Activated CD8-positive, alpha-beta T cell treated with anti-CD3 and anti-CD28 coated beads for 36 hours (primary cell): ENCODE results near the gene HCFC1. TPM values are rescaled to one million over a fixed set of nuclear protein-coding genes. Genes with fewer than 3 reads are reported as not detected.
A peak's percentile ranks its signal among the peaks of the same experiment; 100 is the strongest.

Experiments used
- ATAC-seq: fragments of 200-7000 bp; cut with Tn5 transposase; one replicate; pipeline ENCODE4 v1.10.0; 2021; ENCODE audit warnings: mild to moderate bottlenecking, moderate library complexity
- CTCF ChIA-PET: fragments of 350-600 bp; sonication (Branson Sonifier 250); formaldehyde crosslinking; loops from one replicate; lab custom pipeline; 2021; ENCODE audit warnings: antibody characterized with exemption; lab: Charles Lee
- POLR2A ChIA-PET: fragments of 350-600 bp; sonication (Branson Sonifier 250); formaldehyde crosslinking; loops from one replicate; lab custom pipeline; 2021; ENCODE audit warnings: antibody characterized with exemption; lab: Charles Lee
- DNase-seq: peaks from one replicate; pipeline ENCODE4 v3.0.0-alpha.2; 2020
- H3K27ac Mint-ChIP-seq: one replicate; pipeline ENCODE4 v1.8.0; 2021; ENCODE audit warnings: mild to moderate bottlenecking, mixed read lengths
- H3K27me3 Mint-ChIP-seq: one replicate; pipeline ENCODE4 v1.8.0; 2021; ENCODE audit warnings: mixed read lengths
- H3K36me3 Mint-ChIP-seq: one replicate; pipeline ENCODE4 v1.8.0; 2021; ENCODE audit warnings: low read depth, mixed read lengths
- H3K4me1 Mint-ChIP-seq: one replicate; pipeline ENCODE4 v1.8.0; 2021; ENCODE audit warnings: low read depth, mixed read lengths
- H3K4me3 Mint-ChIP-seq: one replicate; pipeline ENCODE4 v1.8.0; 2021; ENCODE audit warnings: mild to moderate bottlenecking, moderate library complexity, mixed read lengths
- H3K9me3 Mint-ChIP-seq: one replicate; pipeline ENCODE4 v1.8.0; 2021; ENCODE audit warnings: mixed read lengths
- intact Hi-C: fragments of 100-400 bp; cut with micrococcal nuclease; formaldehyde crosslinking; loops from one replicate; pipeline ENCODE4 v1.10.0; 2022
- total RNA-seq, 2 experiments: library from RNA; stranded (reverse); gene quantifications; one replicate each; pipeline ENCODE4 v1.2.3, GENCODE V29; 2021
- TF ChIP-seq, protein P1 (sequence below): fragments of 200-600 bp; IDR thresholded peaks from one replicate; pipeline ENCODE4 v1.8.0; 2022; ENCODE audit warnings: antibody characterized with exemption, mild to moderate bottlenecking

HCFC1 gene
- total RNA-seq, 2 experiments from 2014 or later, result 115 to 116 TPM

DNA sequence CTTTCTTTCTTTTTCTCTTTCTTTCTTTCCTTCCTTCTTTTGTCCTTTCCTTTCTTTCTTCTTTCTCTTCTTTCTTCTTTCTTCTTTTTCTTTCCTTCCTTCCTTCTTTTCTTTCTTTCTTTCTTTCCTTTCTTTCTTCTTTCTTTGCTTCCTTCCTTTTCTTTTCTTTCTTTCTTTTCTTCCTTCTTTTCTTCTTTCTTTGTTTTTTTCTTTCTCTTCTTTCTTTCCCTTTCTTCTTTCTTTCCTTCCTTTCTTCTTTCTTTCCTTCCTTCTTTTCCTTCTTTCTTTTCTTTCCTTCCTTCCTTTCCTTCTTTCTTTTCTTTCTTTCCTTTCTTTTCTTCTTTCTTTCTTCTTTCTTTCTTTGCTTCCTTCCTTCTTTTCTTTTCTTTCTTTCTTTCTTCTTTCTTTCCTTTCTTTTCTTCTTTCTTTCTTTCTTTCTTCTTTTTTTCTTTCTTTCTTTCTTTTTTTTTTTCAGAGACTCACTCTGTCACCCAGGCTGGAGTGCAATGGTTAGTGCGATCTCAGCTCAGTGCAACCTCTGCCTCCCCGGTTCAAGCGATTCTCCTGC, 19.5 kb upstream of the HCFC1 start:
- intact Hi-C loops, result no loop called here
- peaks cover 21% of the 10 kb centered on the region for H3K4me1 Mint-ChIP-seq
- TF ChIP-seq, protein P1, sequence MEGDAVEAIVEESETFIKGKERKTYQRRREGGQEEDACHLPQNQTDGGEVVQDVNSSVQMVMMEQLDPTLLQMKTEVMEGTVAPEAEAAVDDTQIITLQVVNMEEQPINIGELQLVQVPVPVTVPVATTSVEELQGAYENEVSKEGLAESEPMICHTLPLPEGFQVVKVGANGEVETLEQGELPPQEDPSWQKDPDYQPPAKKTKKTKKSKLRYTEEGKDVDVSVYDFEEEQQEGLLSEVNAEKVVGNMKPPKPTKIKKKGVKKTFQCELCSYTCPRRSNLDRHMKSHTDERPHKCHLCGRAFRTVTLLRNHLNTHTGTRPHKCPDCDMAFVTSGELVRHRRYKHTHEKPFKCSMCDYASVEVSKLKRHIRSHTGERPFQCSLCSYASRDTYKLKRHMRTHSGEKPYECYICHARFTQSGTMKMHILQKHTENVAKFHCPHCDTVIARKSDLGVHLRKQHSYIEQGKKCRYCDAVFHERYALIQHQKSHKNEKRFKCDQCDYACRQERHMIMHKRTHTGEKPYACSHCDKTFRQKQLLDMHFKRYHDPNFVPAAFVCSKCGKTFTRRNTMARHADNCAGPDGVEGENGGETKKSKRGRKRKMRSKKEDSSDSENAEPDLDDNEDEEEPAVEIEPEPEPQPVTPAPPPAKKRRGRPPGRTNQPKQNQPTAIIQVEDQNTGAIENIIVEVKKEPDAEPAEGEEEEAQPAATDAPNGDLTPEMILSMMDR, result peak; percentile 28
- ATAC-seq, result no peak
- no peaks in the 10 kb centered on the region for H3K9me3 Mint-ChIP-seq
- H3K27ac Mint-ChIP-seq, result peak overlapping the region; percentile 71
- POLR2A ChIA-PET, result no interaction called here
- H3K4me3 Mint-ChIP-seq, result no peak overlapping the region
- H3K27me3 Mint-ChIP-seq, result no peaks in the 10 kb centered on the region
- DNase-seq, result no peak
- CTCF ChIA-PET, result no interaction called here
- H3K36me3 Mint-ChIP-seq, result no peaks in the 10 kb centered on the region

DNA sequence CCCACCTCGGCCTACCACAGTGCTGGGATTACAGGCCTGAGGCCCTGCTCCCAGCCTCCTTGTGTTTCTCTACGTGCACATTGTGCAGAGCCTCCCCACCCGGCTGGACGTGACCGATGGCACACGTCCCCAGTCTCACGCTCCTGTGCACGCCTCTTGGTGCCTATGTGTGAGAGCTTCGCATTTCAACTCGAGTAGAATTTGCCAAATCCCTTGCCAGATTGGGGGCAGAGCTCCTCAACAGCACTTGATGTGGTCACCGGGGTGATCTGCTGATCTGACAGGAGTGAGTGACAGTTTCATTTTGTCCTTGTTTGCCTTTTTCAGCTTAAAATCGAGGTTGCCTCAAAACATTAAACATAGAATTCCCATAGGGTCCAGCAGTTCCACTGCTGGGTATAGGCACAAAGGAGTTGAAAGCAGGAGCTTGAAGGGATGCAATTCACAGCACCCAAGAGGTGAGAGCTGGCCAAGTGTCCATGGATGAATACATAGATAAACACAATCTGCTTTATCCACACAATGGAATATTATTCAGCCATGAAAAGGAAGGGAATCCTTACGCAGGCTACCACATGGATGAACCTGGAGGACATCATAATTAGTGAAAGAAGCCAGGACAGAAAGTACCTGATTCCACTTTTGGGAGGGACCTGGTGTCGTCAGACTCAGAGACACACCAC, 18.5 kb upstream of the HCFC1 start:
- ChIA-PET POLR2A (interaction anchor here (1.1 to 1.4 kb wide), 3 partner anchors 16 to 21 kb away, joined by 3 to 8 read pairs (median 4); partner anchors contain the start of gene HCFC1), CTCF (interaction anchor here (1.1 to 1.2 kb wide), 2 partner anchors 9 to 23 kb away, joined by 3 to 4 read pairs; no protein-coding TSS in a partner anchor)
- TF ChIP-seq, protein P1, result no peak
- intact Hi-C loops, result no loop called here
- Mint-ChIP-seq H3K36me3 (no peaks in the 10 kb centered on the region), H3K9me3 (no peaks in the 10 kb centered on the region), H3K27me3 (no peaks in the 10 kb centered on the region), H3K4me3 (peak overlapping the region; percentile 42), H3K4me1 (peaks cover 21% of the 10 kb centered on the region), H3K27ac (peak overlapping the region; percentile 83)
- ATAC-seq (peak; percentile 46), DNase-seq (peak; percentile 65)

DNA sequence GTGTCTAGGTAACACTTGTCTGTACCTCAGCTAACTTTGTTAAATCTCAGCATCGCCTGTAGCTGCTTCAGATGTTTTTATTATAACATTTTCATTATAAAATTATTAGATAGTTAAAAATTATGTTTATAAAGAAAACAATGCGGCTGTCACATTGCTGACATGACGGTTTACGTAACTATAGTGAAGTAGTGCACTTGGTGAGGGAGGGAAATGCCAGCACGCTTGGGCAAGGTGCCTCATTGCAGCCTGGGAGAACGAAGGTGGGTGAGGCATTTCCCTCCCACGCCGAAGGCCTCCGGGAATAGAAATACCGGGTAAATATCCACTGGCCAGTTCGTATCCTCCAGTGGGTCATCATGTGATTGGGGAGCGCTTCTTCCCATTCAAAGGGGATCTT, 16.9 kb upstream of the HCFC1 start:
- intact Hi-C loops, result no loop called here
- no peak for DNase-seq
- H3K36me3 Mint-ChIP-seq, result peaks cover 2% of the 10 kb centered on the region
- no peak for ATAC-seq
- TF ChIP-seq, protein P1, result no peak
- POLR2A ChIA-PET, result interaction anchor here (1.6 kb wide), 1 partner anchor 16 kb away, joined by 3 read pairs; the partner anchor contains the start of gene TMEM187
- H3K27ac Mint-ChIP-seq, result peak overlapping the region; percentile 46
- CTCF ChIA-PET, result no interaction called here
- H3K4me1 Mint-ChIP-seq, result peaks cover 33% of the 10 kb centered on the region
- H3K9me3 Mint-ChIP-seq, result no peaks in the 10 kb centered on the region
- H3K4me3 Mint-ChIP-seq, result no peak overlapping the region
- H3K27me3 Mint-ChIP-seq, result no peaks in the 10 kb centered on the region

DNA sequence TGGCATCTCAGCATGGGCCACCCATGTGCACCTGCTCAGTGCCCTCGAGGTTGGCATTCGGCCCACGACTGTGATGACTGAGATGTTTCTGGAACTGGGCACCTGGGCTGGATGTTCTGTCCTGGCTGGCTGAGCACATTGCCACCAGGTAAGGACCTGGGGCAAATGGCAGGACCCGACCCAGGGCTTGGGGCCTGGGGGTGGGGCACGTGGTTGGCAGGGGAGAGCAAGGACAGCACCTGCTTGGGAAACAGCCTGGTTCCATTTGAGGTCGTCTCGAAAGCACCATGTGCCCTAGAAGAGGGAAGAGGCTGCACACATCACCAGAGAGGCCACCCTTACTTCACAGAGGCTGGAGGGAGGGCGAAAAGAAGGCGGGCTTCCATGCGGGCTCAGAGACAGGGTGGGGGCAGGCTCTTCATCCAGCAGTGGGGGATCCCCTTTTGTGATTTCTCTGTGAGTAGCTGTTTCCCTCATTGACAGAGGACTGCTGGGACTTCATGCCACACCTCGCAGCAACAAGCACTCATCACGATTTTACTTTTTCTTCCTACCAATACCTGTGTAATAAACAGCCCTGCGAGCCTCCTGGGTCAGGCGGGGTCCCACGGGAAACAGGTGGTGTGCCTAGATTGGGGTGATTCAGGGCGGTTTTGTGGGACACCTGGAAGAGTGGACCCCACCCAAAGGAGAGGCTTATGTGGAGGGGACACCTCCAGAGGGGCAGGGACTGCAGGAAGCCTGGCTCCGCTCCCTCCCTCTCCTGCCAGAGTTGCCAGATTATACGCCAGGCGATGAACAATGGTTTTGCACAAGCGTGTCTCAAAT, 12.9 kb upstream of the HCFC1 start:
- peak; percentile 70 for ATAC-seq
- ChIA-PET CTCF (no interaction called here), POLR2A (interaction anchor here (0.6 to 3.6 kb wide), 6 partner anchors 12 to 1082 kb away, joined by 3 to 23 read pairs (median 4); partner anchors contain the start of genes ARHGAP4, HCFC1 and TMEM187)
- no peaks in the 10 kb centered on the region for H3K9me3 Mint-ChIP-seq
- peak overlapping the region; percentile 82 for H3K4me3 Mint-ChIP-seq
- TF ChIP-seq, protein P1, result no peak
- peak; percentile 82 for DNase-seq
- H3K27me3 Mint-ChIP-seq, result no peaks in the 10 kb centered on the region
- H3K4me1 Mint-ChIP-seq, result peaks cover 50% of the 10 kb centered on the region
- peak overlapping the region; percentile 99 for H3K27ac Mint-ChIP-seq
- H3K36me3 Mint-ChIP-seq, result peaks cover 11% of the 10 kb centered on the region
- intact Hi-C loops, result no loop called here
